ENCODE results near the gene GH2.
A peak's percentile ranks its signal among the peaks of the same experiment; 100 is the strongest.
"Not testable (repeated sequence)": the region's sequence is repeated elsewhere in the genome, so short reads cannot be mapped to it uniquely, and the experiment has no call there.

The GH2 gene

DNA sequence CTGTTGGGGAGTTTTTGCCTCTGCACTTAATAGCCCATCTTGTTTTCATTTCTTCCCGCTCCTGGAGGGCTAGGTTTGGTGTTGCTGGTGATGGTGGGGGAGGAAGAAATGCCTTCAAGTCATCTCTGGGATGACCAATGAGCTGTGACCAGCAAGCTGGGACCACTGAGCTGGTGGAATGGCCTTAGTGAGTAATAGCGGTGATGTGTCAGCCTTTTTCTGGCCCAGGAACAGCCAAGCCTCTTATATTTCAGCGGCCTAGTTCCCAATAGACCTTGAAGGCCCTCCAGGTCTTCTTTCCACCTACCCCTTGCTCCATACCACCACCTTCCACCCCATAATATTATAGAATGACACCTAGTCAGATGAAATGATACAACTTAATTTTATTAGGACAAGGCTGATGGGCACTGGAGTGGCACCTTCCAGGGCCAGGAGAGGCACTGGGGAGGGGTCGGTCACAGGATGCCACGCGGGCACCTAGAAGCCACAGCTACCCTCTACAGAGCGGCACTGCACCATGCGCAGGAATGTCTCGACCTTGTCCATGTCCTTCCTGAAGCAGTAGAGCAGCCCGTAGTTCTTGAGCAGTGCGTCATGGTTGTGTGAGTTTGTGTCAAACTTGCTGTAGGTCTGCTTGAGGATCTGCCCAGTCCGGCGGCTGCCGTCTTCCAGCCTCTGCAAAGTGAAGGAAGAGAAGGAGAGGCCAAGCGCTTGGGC is 9.9 kb downstream of the GH2 start:
- not testable (repeated sequence) for DNase-seq

DNA sequence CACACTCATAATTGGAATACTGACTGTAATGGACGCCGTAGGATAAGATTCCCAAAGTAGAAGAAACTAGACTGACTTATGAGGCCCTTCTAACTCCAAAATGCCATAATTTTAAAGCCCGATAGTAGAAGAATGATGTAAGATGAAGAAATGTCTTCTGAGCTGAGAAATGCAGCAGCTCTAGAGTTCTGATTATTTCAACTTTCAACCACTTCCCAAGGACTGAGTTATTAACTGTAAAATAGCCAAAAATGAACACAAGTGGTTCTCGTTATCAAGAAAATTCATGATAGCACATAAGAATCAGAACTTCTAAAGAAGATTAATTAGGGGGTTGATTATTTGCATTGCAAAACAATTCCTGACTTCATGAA is 11.5 kb downstream of the GH2 start:
- not testable (repeated sequence) for DNase-seq

DNA sequence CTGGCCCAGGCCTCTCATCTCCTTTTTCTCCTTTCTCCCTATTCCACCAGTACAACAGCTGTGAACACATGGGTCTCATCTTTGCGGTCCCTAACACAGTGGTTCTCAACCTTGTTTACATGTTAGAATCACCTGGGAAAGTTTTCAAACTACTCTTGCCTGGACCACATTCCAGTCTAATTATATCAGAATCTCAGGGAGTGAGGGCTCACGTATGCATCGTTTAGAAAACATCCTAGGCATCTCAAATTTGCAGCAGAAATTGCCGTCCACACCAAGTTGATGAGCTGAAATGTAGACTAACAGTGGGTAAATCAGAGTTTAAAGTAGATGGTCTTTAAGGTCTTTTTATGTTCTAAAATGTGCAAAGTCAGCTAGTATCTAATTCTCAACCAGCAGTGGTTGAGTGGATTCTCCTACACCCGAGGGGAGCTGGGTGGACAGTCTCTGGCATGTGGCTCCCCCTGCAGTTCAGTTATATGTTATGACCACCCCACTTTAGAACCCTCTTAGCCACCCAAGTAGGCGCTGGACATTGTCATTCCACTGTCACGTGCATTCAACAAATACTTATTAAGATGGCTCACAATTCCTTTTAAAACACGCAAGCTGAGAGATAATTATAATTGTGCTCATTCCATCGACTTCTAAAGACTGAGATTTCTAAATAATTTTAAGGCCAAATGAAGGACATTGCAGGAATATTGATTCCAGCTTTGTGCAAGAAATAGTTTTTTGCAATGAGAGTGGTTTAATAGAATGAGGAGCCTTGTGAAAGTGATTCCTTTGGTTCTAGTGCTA is 12.1 kb downstream of the GH2 start:
- not testable (repeated sequence) for DNase-seq

GRCh38 chr17:63866625-63867024 is 15.1 kb downstream of the GH2 start:
- not testable (repeated sequence) for DNase-seq

- DNase-seq = no peak
Observed at GRCh38 chr17:63859257-63859656, 22.5 kb downstream of the GH2 start.

GRCh38 chr17:63856425-63856824 is 25.3 kb downstream of the GH2 start:
- DNase-seq = not testable (repeated sequence)

- DNase-seq = no peak
Observed at GRCh38 chr17:63855185-63855584, 26.6 kb downstream of the GH2 start.

- no peak for DNase-seq
Observed at GRCh38 chr17:63854709-63855108, 27.0 kb downstream of the GH2 start.

GRCh38 chr17:63853260-63853659 is 28.5 kb downstream of the GH2 start:
- DNase-seq = no peak

- DNase-seq = no peak
Observed at GRCh38 chr17:63850401-63850800, 31.3 kb downstream of the GH2 start.

DNA sequence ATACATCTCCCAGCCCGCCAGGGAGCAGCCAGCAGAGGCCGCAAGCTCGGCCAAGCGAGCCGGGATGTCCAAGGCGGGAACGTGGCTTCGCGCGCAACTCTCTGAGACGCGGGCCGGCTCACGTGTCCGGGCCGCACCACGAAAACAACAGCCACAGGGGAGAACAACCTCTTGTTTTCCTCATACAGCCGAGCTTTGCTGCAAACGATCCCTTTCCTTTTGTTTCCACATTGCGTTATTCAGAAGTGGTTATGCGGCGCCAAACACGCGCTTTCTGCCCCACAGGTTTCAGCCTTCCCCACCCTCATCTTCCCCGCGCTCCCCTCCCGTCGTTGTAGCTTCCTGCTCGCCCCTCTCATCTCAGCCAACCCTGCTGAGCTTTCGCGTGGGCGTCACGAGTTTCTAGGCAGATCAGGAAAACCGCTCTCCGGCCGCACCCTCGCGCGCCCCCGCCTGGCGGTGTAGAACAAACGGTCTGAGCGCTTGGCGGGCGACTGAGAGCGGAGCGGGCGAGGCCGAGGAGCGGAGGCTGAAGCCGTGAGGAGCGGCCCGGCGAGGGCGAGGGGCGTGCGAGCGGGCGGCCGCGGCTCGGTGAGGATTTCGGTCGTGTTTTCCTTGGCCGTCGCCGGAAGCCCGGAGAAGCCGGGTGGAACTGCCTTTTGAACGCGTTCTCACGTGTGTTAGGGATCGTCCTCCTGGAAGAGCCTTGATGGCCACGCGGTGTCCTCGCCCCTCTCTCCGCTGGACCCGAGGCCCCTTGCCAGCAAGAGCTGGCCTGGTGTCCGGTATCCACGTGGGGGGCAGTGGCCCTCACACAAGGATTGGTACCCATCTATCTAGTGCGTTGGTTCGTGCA is 32.7 kb downstream of the GH2 start:
- DNase-seq = peak; percentile 96

DNA sequence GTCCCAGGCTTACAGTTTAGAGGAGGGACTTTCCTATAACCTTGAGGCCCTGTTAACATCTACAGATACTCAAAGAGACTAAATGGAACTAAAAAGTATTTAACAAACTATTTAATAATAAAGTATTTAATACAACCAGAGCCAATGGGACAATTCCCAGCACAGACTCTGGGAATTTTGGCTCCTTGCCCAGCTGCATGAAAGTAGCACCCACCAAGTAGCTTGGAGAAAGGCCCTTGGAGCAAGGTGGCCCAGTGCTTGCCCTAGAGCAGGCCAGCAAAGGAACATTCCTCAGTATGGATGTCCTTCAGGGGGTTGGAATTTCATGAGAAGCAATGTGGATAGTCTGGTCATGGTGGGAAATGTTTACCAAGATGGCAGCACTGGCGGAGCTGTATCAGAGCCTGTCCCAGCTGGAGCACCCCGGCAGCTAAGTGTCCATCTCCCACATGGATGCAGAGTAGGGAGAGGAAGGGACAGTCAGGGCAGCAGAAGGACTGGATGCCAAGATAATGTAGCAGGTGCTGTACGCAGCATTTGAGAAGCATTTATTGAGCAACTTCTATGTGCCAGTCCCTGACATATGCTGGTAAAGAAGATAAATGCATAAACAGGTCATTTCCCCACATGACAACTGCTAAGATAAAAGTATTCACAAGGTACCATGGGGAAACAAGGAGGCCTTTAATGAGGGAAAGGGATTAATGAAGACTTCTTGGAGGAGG is 34.1 kb downstream of the GH2 start:
- no peak for DNase-seq

DNA sequence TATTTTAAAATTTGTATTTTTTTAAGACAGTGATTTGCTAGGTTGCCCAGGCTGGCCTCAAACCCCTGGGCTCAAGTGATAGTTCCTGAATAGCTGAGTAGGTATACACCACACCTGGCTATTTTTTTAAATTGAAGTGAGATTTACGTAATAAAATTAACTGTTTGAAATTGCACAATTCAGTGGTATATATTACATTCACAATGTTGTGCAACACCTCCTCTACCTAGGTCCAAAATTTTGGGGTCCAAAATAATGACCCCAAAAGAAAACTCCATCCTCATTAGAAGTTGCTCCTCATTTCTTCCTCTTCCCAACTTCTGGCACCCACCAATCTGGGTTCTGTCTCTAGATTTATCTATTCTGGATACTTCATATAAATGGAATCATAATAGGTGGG is 36.2 kb downstream of the GH2 start:
- DNase-seq = no peak

DNA sequence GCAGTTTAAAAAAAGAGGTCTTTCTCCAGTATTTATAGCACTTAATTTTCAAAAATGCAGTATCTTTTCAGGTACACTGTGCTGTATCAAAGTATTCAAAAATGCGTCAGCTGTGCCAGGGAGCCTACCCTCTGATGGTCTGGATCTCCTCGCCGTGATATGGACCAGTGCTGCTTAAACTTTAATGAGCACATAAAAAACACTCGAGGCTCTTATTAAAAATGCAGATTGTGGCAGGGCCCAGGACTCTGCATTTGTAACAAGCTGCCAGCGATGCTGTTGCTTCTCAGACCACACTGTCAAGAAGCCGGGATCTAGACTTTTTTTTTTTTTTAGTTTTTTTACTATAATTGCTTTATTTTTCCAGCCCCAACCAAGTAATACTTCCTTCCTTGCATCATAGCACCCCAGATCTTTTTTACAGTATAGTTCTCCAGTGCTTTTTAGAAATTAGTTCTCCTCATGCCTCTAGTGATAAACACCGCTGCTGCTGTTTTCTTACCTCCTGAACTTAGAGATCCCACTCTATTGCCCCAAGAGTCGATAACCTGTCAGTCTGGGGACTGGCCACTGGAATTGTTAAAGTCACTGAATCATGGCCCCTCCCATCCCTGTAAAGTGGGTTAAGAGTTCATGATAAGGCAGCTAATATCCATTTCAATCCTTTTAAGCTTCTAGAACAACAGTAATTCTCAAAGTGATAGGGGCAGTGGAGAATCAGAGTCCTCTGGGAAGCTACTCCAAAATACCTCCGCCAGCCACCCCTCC is 37.6 kb downstream of the GH2 start:
- DNase-seq = no peak

- DNase-seq = peak; percentile 69
Observed at GRCh38 chr17:63843387-63843888, 38.3 kb downstream of the GH2 start.

- peak; percentile 100 for DNase-seq
Observed at GRCh38 chr17:63842540-63843386, 39.0 kb downstream of the GH2 start, which contains the start of gene SMARCD2. Gene SMARCD2, minus strand, starts transcription at chr17:63842685. Its CDS starts 11 bp downstream, at chr17:63842674.

GRCh38 chr17:63842173-63842539 is 39.6 kb downstream of the GH2 start:
- DNase-seq = no peak

DNA sequence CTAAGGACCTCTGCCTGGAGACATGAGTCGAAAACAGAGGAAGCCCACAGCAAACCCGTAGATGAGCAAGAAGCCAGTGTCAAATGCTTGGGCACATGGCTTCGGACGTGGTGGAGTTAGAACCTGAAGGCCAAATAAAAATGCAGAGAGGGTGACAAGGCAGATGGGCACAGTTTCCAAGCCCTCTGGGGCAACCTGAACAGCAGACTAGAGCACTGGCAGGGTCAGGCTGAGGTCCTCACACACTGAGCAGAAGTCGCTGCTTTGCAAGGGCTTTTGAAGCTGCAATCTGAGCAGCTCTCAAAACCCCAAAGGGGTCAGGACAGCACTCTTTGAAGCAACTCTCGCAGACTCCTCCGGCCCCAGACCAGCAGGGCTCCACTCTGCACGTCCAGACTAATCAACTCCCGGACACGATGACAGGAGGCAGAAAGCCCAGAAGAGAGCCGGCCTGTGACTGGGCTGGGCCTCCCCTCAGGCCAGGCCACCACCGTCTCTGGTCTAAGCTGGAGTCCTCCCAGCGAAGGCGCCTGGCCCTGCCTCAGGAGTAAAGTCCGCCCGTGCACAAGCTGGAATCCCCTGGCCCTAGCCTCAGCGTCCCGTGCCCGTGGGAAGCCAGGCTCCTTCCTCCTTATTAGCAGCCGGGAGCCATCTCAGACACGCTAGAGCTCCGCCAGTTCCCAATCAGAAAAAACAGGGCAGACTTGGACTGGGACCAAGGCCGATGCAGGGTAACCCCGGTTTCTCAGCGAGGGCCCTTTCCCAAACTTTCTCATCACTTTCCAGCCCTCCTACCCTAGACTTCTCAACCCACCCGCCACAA is 40.2 kb downstream of the GH2 start:
- DNase-seq = peak; percentile 31

DNA sequence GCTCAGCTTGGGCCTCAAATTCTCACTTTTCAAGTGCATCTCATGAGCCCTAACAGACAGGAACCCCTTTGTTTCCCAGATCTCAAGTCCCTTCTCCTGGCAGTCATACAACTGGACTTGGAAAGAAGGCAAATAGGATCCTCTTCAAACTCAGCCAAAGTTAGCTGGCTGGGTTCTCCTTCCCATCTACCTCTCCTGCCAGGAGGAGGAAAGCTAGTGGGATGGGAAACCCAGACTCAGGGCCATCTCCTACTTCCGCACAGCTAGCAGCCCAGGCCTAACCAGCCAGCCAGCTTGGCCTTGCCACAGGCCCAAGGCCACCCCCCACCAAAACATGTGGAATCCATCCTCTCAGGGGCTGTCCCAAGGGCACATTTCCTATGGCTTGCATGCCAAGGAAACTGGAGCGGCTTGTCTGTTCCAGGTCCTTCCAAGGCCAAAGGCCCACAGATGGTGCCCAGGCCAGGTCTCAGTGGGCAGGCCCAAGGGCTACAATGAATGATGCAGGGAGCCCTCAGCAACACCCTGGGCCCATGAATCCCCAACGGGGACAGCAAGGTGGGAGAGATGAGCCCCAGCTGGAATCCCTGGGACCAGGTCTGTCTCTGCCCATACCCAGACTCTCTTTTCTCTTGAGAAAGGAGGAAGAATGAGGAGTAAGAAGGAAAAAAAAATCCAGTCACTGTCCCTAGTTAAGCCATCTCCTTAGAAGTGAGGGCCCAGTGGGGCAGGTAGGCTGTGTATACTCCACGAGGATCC is 41.0 kb downstream of the GH2 start:
- no peak for DNase-seq
